Hepatocyte (in vitro differentiated cells): Measurements from ENCODE around the gene MAN1C1. TPM values are rescaled to one million over a fixed set of nuclear protein-coding genes. Genes with fewer than 3 reads are reported as not detected.

Experiments
- DNase-seq: peaks from one replicate; pipeline ENCODE4 v3.0.0-alpha.2; 2016; ENCODE audit warnings: low spot score
- H2AFZ ChIP-seq: fragments of 200-600 bp; sonication (generic); 2 replicates; pipeline ENCODE4 v1.6.0; 2016; ENCODE audit warnings: antibody characterized with exemption, mild to moderate bottlenecking
- H3K27ac ChIP-seq: fragments of 200-600 bp; sonication (generic); 2 replicates; pipeline ENCODE4 v1.5.1; 2016; ENCODE audit warnings: mild to moderate bottlenecking
- H3K27me3 ChIP-seq: fragments of 200-600 bp; sonication (generic); 2 replicates; pipeline ENCODE4 v1.6.1; 2016
- H3K36me3 ChIP-seq: fragments of 200-600 bp; sonication (generic); replicated peaks from 2 replicates; pipeline ENCODE4 v1.5.1; 2016; ENCODE audit warnings: low read depth; ENCODE audit not compliant: insufficient read depth
- H3K4me1 ChIP-seq: fragments of 200-600 bp; sonication (generic); 2 replicates; pipeline ENCODE4 v1.5.1; 2016; ENCODE audit warnings: mild to moderate bottlenecking, moderate library complexity; ENCODE audit not compliant: insufficient read depth
- H3K4me2 ChIP-seq: fragments of 200-600 bp; sonication (generic); 2 replicates; pipeline ENCODE4 v1.6.0; 2016
- H3K4me3 ChIP-seq: fragments of 200-600 bp; sonication (generic); 2 replicates; pipeline ENCODE4 v1.5.1; 2016; ENCODE audit warnings: mild to moderate bottlenecking
- H3K79me2 ChIP-seq: fragments of 200-600 bp; sonication (generic); 2 replicates; pipeline ENCODE4 v1.6.0; 2017; ENCODE audit warnings: mild to moderate bottlenecking
- H3K9me2 ChIP-seq: fragments of 200-600 bp; sonication (generic); replicated peaks from 2 replicates; pipeline ENCODE4 v1.6.0; 2017; ENCODE audit warnings: mild to moderate bottlenecking; ENCODE audit not compliant: insufficient read depth
- H3K9me3 ChIP-seq: fragments of 200-600 bp; sonication (generic); 2 replicates; pipeline ENCODE4 v1.5.1; 2016; ENCODE audit warnings: low read depth, mild to moderate bottlenecking
- H4K20me1 ChIP-seq: fragments of 200-600 bp; sonication (generic); 2 replicates; pipeline ENCODE4 v1.6.0; 2016; ENCODE audit warnings: mild to moderate bottlenecking; ENCODE audit not compliant: insufficient read depth, poor library complexity, severe bottlenecking
- CTCF ChIP-seq: fragments of 200-600 bp; sonication (generic); IDR thresholded peaks from 2 replicates; pipeline ENCODE4 v1.5.1; 2016; ENCODE audit warnings: antibody characterized with exemption, mild to moderate bottlenecking; ENCODE audit not compliant: poor library complexity
- EZH2 ChIP-seq: fragments of 200-600 bp; sonication (generic); IDR thresholded peaks from 2 replicates; pipeline ENCODE4 v1.6.1; 2016; ENCODE audit warnings: antibody characterized with exemption, mild to moderate bottlenecking, borderline replicate concordance
- EZH2phosphoT487 ChIP-seq: fragments of 200-600 bp; sonication (generic); IDR thresholded peaks from one replicate; pipeline ENCODE4 v1.6.1; 2018; ENCODE audit warnings: antibody characterized with exemption, mild to moderate bottlenecking, low read depth, moderate library complexity; ENCODE audit not compliant: unreplicated experiment, severe bottlenecking
- WGBS: methylation state at CpG from one replicate; pipeline ENCODE4 v1.1.6; 2016; ENCODE audit warnings: low lambda C conversion rate; ENCODE audit errors: missing lambda C conversion rate; 5-methylcytosine and 5-hydroxymethylcytosine counted together
- polyA plus RNA-seq: library from polyadenylated mRNA; unstranded; fragments of >200 nt; fragmentation: Nextera tagmentation; extraction: Ambion mirVana; gene quantifications from 2 replicates; pipeline ENCODE4 v1.2.1, GENCODE V29; 2016
- total RNA-seq: library from RNA; depleted of rRNA; stranded (reverse); fragments of >200 nt; gene quantifications from 2 replicates; pipeline ENCODE4 v1.2.3, GENCODE V29; 2014

MAN1C1 gene
- total and polyA plus RNA-seq, 2 experiments from 2014 or later = 20.6 to 29.3 TPM

GRCh38 chr1:25666460-25666859, 49.9 kb downstream of the MAN1C1 start:
- Histone ChIP-seq H3K27me3 (no peaks in the 10 kb centered on the region), H4K20me1 (no peaks in the 10 kb centered on the region), H3K9me3 (no peaks in the 10 kb centered on the region), H3K4me1 (peaks cover 46% of the 10 kb centered on the region), H3K36me3 (no peaks in the 10 kb centered on the region), H3K79me2 (peaks cover 3% of the 10 kb centered on the region), H3K4me2 (no peak overlapping the region), H3K4me3 (no peak overlapping the region), H3K27ac (peak overlapping the region; percentile 38), H2AFZ (no peak overlapping the region), H3K9me2 (no peaks in the 10 kb centered on the region)
- WGBS = 35% methylated on average over 5 of the region's 5 CpGs
- TF ChIP-seq CTCF = no peak
- no peak for TF ChIP-seq EZH2
- no peak for TF ChIP-seq EZH2phosphoT487
- DNase-seq = no peak

- H3K9me3 ChIP-seq = no peaks in the 10 kb centered on the region
- peak overlapping the region; percentile 60 for H3K27ac ChIP-seq
- no peaks in the 10 kb centered on the region for H3K27me3 ChIP-seq
- DNase-seq = no peak
- H4K20me1 ChIP-seq = no peaks in the 10 kb centered on the region
- peaks cover 39% of the 10 kb centered on the region for H3K4me1 ChIP-seq
- no peak overlapping the region for H3K4me3 ChIP-seq
- H3K36me3 ChIP-seq = no peaks in the 10 kb centered on the region
- no peak overlapping the region for H2AFZ ChIP-seq
- 85% methylated on average over 9 of the region's 9 CpGs for WGBS
- H3K79me2 ChIP-seq = peaks cover 3% of the 10 kb centered on the region
- no peak overlapping the region for H3K4me2 ChIP-seq
- TF ChIP-seq EZH2 (no peak), EZH2phosphoT487 (no peak), CTCF (no peak)
- H3K9me2 ChIP-seq = no peaks in the 10 kb centered on the region
Observed at GRCh38 chr1:25668931-25669573, 52.5 kb downstream of the MAN1C1 start.

- H3K4me2 ChIP-seq = no peak overlapping the region
- no peaks in the 10 kb centered on the region for H3K9me3 ChIP-seq
- H3K79me2 ChIP-seq = peaks cover 3% of the 10 kb centered on the region
- no peaks in the 10 kb centered on the region for H4K20me1 ChIP-seq
- DNase-seq = no peak
- no peaks in the 10 kb centered on the region for H3K27me3 ChIP-seq
- 74% methylated on average over 4 of the region's 4 CpGs for WGBS
- peaks cover 39% of the 10 kb centered on the region for H3K4me1 ChIP-seq
- no peaks in the 10 kb centered on the region for H3K9me2 ChIP-seq
- TF ChIP-seq EZH2 (no peak), EZH2phosphoT487 (no peak), CTCF (no peak)
- H3K27ac ChIP-seq = peak overlapping the region; percentile 60
- H2AFZ ChIP-seq = no peak overlapping the region
- H3K4me3 ChIP-seq = no peak overlapping the region
- H3K36me3 ChIP-seq = no peaks in the 10 kb centered on the region
Observed at GRCh38 chr1:25669781-25670567, 53.4 kb downstream of the MAN1C1 start.
